ENCODE results near the gene KANTR.

KANTR gene

GRCh38 chrX:53125506-53125905, 31.6 kb downstream of the KANTR start:
- TF ChIP-seq TAF1 (IDR thresholded peaks at IDR 0.05; ENCODE audit: borderline replicate concordance, insufficient read depth, low read length) = no peak
- TF ChIP-seq SIN3A (IDR thresholded peaks at IDR 0.05; ENCODE audit: borderline replicate concordance, insufficient read depth, low read length) = no peak

- TF ChIP-seq FOXP2 (optimal IDR thresholded peaks at IDR 0.05; ENCODE audit: borderline replicate concordance, extremely low read depth, extremely low read length, insufficient read depth) (no peak), REST (IDR thresholded peaks at IDR 0.05; ENCODE audit: insufficient read depth in 1 of 2, low read depth in 2 of 2, low read length in 2 of 2) (no peak), TAF1 (IDR thresholded peaks at IDR 0.05; ENCODE audit: borderline replicate concordance, insufficient read depth, low read length) (no peak), POLR2AphosphoS5 (IDR thresholded peaks at IDR 0.05; ENCODE audit: low read depth, low read length) (no peak), SIN3A (IDR thresholded peaks at IDR 0.05; ENCODE audit: borderline replicate concordance, insufficient read depth, low read length) (no peak)
Observed at GRCh38 chrX:53126377-53126776, 32.4 kb downstream of the KANTR start.

- TF ChIP-seq FOXP2 (optimal IDR thresholded peaks at IDR 0.05; ENCODE audit: borderline replicate concordance, extremely low read depth, extremely low read length, insufficient read depth) (no peak), REST (IDR thresholded peaks at IDR 0.05; ENCODE audit: insufficient read depth in 1 of 2, low read depth in 2 of 2, low read length in 2 of 2) (no peak), SIN3A (IDR thresholded peaks at IDR 0.05; ENCODE audit: borderline replicate concordance, insufficient read depth, low read length) (no peak), TAF1 (IDR thresholded peaks at IDR 0.05; ENCODE audit: borderline replicate concordance, insufficient read depth, low read length) (no peak), POLR2AphosphoS5 (IDR thresholded peaks at IDR 0.05; ENCODE audit: low read depth, low read length) (no peak)
Observed at GRCh38 chrX:53128097-53128749, 34.3 kb downstream of the KANTR start.

GRCh38 chrX:53133400-53133799, 39.5 kb downstream of the KANTR start:
- TF ChIP-seq FOXP2 (optimal IDR thresholded peaks at IDR 0.05; ENCODE audit: borderline replicate concordance, extremely low read depth, extremely low read length, insufficient read depth) = no peak

GRCh38 chrX:53135581-53135980, 41.6 kb downstream of the KANTR start:
- TF ChIP-seq REST (IDR thresholded peaks at IDR 0.05; ENCODE audit: insufficient read depth in 1 of 2, low read depth in 2 of 2, low read length in 2 of 2) = no peak
- no peak for TF ChIP-seq TAF1 (IDR thresholded peaks at IDR 0.05; ENCODE audit: borderline replicate concordance, insufficient read depth, low read length)
- no peak for TF ChIP-seq POLR2AphosphoS5 (IDR thresholded peaks at IDR 0.05; ENCODE audit: low read depth, low read length)
- TF ChIP-seq FOXP2 (optimal IDR thresholded peaks at IDR 0.05; ENCODE audit: borderline replicate concordance, extremely low read depth, extremely low read length, insufficient read depth) = no peak
- no peak for TF ChIP-seq SIN3A (IDR thresholded peaks at IDR 0.05; ENCODE audit: borderline replicate concordance, insufficient read depth, low read length)

GRCh38 chrX:53153581-53153980, 59.6 kb downstream of the KANTR start:
- no peak for TF ChIP-seq TAF1 (IDR thresholded peaks at IDR 0.05; ENCODE audit: borderline replicate concordance, insufficient read depth, low read length)
- TF ChIP-seq SIN3A (IDR thresholded peaks at IDR 0.05; ENCODE audit: borderline replicate concordance, insufficient read depth, low read length) = no peak
- TF ChIP-seq POLR2AphosphoS5 (IDR thresholded peaks at IDR 0.05; ENCODE audit: low read depth, low read length) = no peak
- TF ChIP-seq FOXP2 (optimal IDR thresholded peaks at IDR 0.05; ENCODE audit: borderline replicate concordance, extremely low read depth, extremely low read length, insufficient read depth) = no peak

All from PFSK-1 (cell line).